Activated CD4-positive, alpha-beta T cell treated with anti-CD3 and anti-CD28 coated beads for 36 hours (primary cell): ENCODE data around the gene KDM4C. TPM values are rescaled to one million over a fixed set of nuclear protein-coding genes. Genes with fewer than 3 reads are reported as not detected.

Source experiments
- ATAC-seq: fragments of 200-7000 bp; cut with Tn5 transposase; one replicate; pipeline ENCODE4 v1.10.0; 2021; ENCODE audit warnings: mild to moderate bottlenecking, moderate library complexity
- CTCF ChIA-PET: fragments of 350-600 bp; sonication (Branson Sonifier 250); formaldehyde crosslinking; loops from one replicate; lab custom pipeline; 2021; ENCODE audit warnings: antibody characterized with exemption; lab: Charles Lee
- POLR2A ChIA-PET: fragments of 350-600 bp; sonication (Branson Sonifier 250); formaldehyde crosslinking; loops from one replicate; lab custom pipeline; 2021; ENCODE audit warnings: antibody characterized with exemption, inconsistent platforms; lab: Charles Lee
- DNase-seq: peaks from one replicate; pipeline ENCODE4 v3.0.0-alpha.2; 2020
- H3K27ac Mint-ChIP-seq: one replicate; pipeline ENCODE4 v1.8.0; 2021; ENCODE audit warnings: mixed read lengths
- H3K27me3 Mint-ChIP-seq: one replicate; pipeline ENCODE4 v1.8.0; 2021; ENCODE audit warnings: mixed read lengths
- H3K36me3 Mint-ChIP-seq: one replicate; pipeline ENCODE4 v1.8.0; 2021; ENCODE audit warnings: low read depth, mixed read lengths
- H3K4me1 Mint-ChIP-seq: one replicate; pipeline ENCODE4 v1.8.0; 2021; ENCODE audit warnings: mixed read lengths
- H3K4me3 Mint-ChIP-seq: one replicate; pipeline ENCODE4 v1.8.0; 2021; ENCODE audit warnings: mild to moderate bottlenecking, moderate library complexity, mixed read lengths
- H3K9me3 Mint-ChIP-seq: one replicate; pipeline ENCODE4 v1.8.0; 2021; ENCODE audit warnings: low read depth, mixed read lengths
- intact Hi-C, 2 experiments: fragments of 100-400 bp; cut with DNase I in 1 of 2; cut with micrococcal nuclease in 1 of 2; formaldehyde crosslinking; loops; one replicate each; pipeline versions ENCODE4 v1.14.2 to v1.15.1; 2022 to 2024; cut with DNase I, micrococcal nuclease
- total RNA-seq, 2 experiments: library from RNA; stranded (reverse); gene quantifications; one replicate each; pipeline ENCODE4 v1.2.3, GENCODE V29; 2021

KDM4C gene
- total RNA-seq, 2 experiments from 2014 or later: 31.7 to 33.1 TPM

GRCh38 chr9:7153566-7153965 lies 395.8 kb downstream of the KDM4C start:
- POLR2A ChIA-PET: no interaction called here
- CTCF ChIA-PET: no interaction called here

GRCh38 chr9:7154003-7154619 lies 396.3 kb downstream of the KDM4C start:
- peaks cover 40% of the 10 kb centered on the region for H3K36me3 Mint-ChIP-seq
- H3K4me3 Mint-ChIP-seq: no peak overlapping the region
- no peak overlapping the region for H3K27ac Mint-ChIP-seq
- POLR2A ChIA-PET: no interaction called here
- peaks cover 2% of the 10 kb centered on the region for H3K9me3 Mint-ChIP-seq
- intact Hi-C loops: no loop called here
- H3K4me1 Mint-ChIP-seq: peaks cover 16% of the 10 kb centered on the region
- H3K27me3 Mint-ChIP-seq: no peaks in the 10 kb centered on the region
- no peak for ATAC-seq
- CTCF ChIA-PET: no interaction called here
- no peak for DNase-seq

More at GRCh38 chr9:7153566-7153965, 395.8 kb downstream of the KDM4C start:
- Mint-ChIP-seq H3K27me3 (no peaks in the 10 kb centered on the region), H3K36me3 (peaks cover 40% of the 10 kb centered on the region), H3K9me3 (peaks cover 2% of the 10 kb centered on the region), H3K4me3 (no peak overlapping the region), H3K27ac (no peak overlapping the region), H3K4me1 (peaks cover 18% of the 10 kb centered on the region)
- ATAC-seq (no peak), DNase-seq (no peak)
- intact Hi-C loops: no loop called here

- Mint-ChIP-seq H3K4me1 (peaks cover 12% of the 10 kb centered on the region), H3K36me3 (peaks cover 40% of the 10 kb centered on the region), H3K9me3 (peaks cover 2% of the 10 kb centered on the region), H3K27me3 (no peaks in the 10 kb centered on the region), H3K27ac (no peak overlapping the region), H3K4me3 (no peak overlapping the region)
- ATAC-seq (no peak), DNase-seq (no peak)
- ChIA-PET CTCF (no interaction called here), POLR2A (no interaction called here)
- intact Hi-C loops: no loop called here
Observed at GRCh38 chr9:7154650-7155049, 396.9 kb downstream of the KDM4C start.

GRCh38 chr9:7161469-7161868 lies 403.7 kb downstream of the KDM4C start:
- no peak for ATAC-seq
- ChIA-PET POLR2A (no interaction called here), CTCF (no interaction called here)
- Mint-ChIP-seq H3K9me3 (no peaks in the 10 kb centered on the region), H3K27me3 (no peaks in the 10 kb centered on the region), H3K36me3 (peaks cover 28% of the 10 kb centered on the region), H3K4me3 (no peak overlapping the region), H3K27ac (no peak overlapping the region), H3K4me1 (no peaks in the 10 kb centered on the region)
- intact Hi-C loops: no loop called here
- DNase-seq: no peak

- H3K27ac Mint-ChIP-seq: no peak overlapping the region
- no peaks in the 10 kb centered on the region for H3K4me1 Mint-ChIP-seq
- peaks cover 25% of the 10 kb centered on the region for H3K36me3 Mint-ChIP-seq
- no peak overlapping the region for H3K4me3 Mint-ChIP-seq
- no peaks in the 10 kb centered on the region for H3K9me3 Mint-ChIP-seq
- ATAC-seq (no peak), DNase-seq (no peak)
- intact Hi-C loops: no loop called here
- no peaks in the 10 kb centered on the region for H3K27me3 Mint-ChIP-seq
- POLR2A ChIA-PET: no interaction called here
- CTCF ChIA-PET: no interaction called here
Observed at GRCh38 chr9:7163932-7164331, 406.2 kb downstream of the KDM4C start.

- Mint-ChIP-seq H3K36me3 (peaks cover 27% of the 10 kb centered on the region), H3K9me3 (no peaks in the 10 kb centered on the region), H3K27ac (no peak overlapping the region), H3K27me3 (no peaks in the 10 kb centered on the region), H3K4me1 (no peaks in the 10 kb centered on the region), H3K4me3 (no peak overlapping the region)
- DNase-seq: no peak
- POLR2A ChIA-PET: no interaction called here
- CTCF ChIA-PET: no interaction called here
- intact Hi-C loops: no loop called here
- no peak for ATAC-seq
Observed at GRCh38 chr9:7164440-7165330, 406.9 kb downstream of the KDM4C start.

- no peaks in the 10 kb centered on the region for H3K9me3 Mint-ChIP-seq
- no peaks in the 10 kb centered on the region for H3K27me3 Mint-ChIP-seq
- no peaks in the 10 kb centered on the region for H3K4me1 Mint-ChIP-seq
- no peak for DNase-seq
- no peak overlapping the region for H3K27ac Mint-ChIP-seq
- CTCF ChIA-PET: interaction anchor here (1.0 kb wide), 1 partner anchor 137 kb away, joined by 3 read pairs; no protein-coding TSS in a partner anchor
- intact Hi-C loops: no loop called here
- H3K36me3 Mint-ChIP-seq: peaks cover 30% of the 10 kb centered on the region
- POLR2A ChIA-PET: no interaction called here
- no peak overlapping the region for H3K4me3 Mint-ChIP-seq
- ATAC-seq: no peak
Observed at GRCh38 chr9:7165331-7165975, 407.7 kb downstream of the KDM4C start.

- no peaks in the 10 kb centered on the region for H3K4me1 Mint-ChIP-seq
- no peak overlapping the region for H3K27ac Mint-ChIP-seq
- DNase-seq (no peak), ATAC-seq (no peak)
- H3K36me3 Mint-ChIP-seq: peaks cover 34% of the 10 kb centered on the region
- ChIA-PET POLR2A (no interaction called here), CTCF (interaction anchor here (1.0 kb wide), 1 partner anchor 138 kb away, joined by 3 read pairs; no protein-coding TSS in a partner anchor)
- intact Hi-C loops: no loop called here
- H3K9me3 Mint-ChIP-seq: no peaks in the 10 kb centered on the region
- H3K27me3 Mint-ChIP-seq: no peaks in the 10 kb centered on the region
- no peak overlapping the region for H3K4me3 Mint-ChIP-seq
Observed at GRCh38 chr9:7166074-7166473, 408.3 kb downstream of the KDM4C start.

GRCh38 chr9:7169717-7170389 lies 412.1 kb downstream of the KDM4C start:
- Mint-ChIP-seq H3K36me3 (peaks cover 61% of the 10 kb centered on the region), H3K4me1 (peaks cover 6% of the 10 kb centered on the region), H3K27ac (no peak overlapping the region), H3K9me3 (no peaks in the 10 kb centered on the region), H3K4me3 (no peak overlapping the region), H3K27me3 (no peaks in the 10 kb centered on the region)
- ATAC-seq (no peak), DNase-seq (no peak)
- ChIA-PET CTCF (no interaction called here), POLR2A (no interaction called here)
- intact Hi-C loops: no loop called here

- Mint-ChIP-seq H3K4me3 (no peak overlapping the region), H3K9me3 (no peaks in the 10 kb centered on the region), H3K36me3 (peaks cover 59% of the 10 kb centered on the region), H3K27ac (no peak overlapping the region), H3K27me3 (no peaks in the 10 kb centered on the region), H3K4me1 (peaks cover 6% of the 10 kb centered on the region)
- DNase-seq: no peak
- intact Hi-C loops: no loop called here
- ChIA-PET POLR2A (interaction anchor here (0.5 kb wide), 1 partner anchor 214 kb away, joined by 3 read pairs; no protein-coding TSS in a partner anchor), CTCF (interaction anchor here (1.0 kb wide), 1 partner anchor 14 kb away, joined by 3 read pairs; no protein-coding TSS in a partner anchor)
- no peak for ATAC-seq
Observed at GRCh38 chr9:7171396-7172153, 413.8 kb downstream of the KDM4C start.
